Islet of Langerhans (tissue), 1 donor: ENCODE measurements around the gene SHROOM3.

Source experiments
- FAIRE-seq: peaks from one replicate; lab custom pipeline; 2011; peaks lifted over from hg19 to GRCh38; lab: Jason Lieb, UNC

SHROOM3 gene

GRCh38 chr4:76494871-76495590 lies 60.0 kb downstream of the SHROOM3 start:
- no peak for FAIRE-seq

GRCh38 chr4:76498550-76498949 lies 63.5 kb downstream of the SHROOM3 start:
- FAIRE-seq, result peak; percentile 68

GRCh38 chr4:76499461-76499860 lies 64.4 kb downstream of the SHROOM3 start:
- no peak for FAIRE-seq

- FAIRE-seq, result no peak
Observed at GRCh38 chr4:76502886-76503285, 67.9 kb downstream of the SHROOM3 start.

- peak; percentile 98 for FAIRE-seq
Observed at GRCh38 chr4:76504613-76505465, 69.8 kb downstream of the SHROOM3 start.

GRCh38 chr4:76511947-76512346 lies 76.9 kb downstream of the SHROOM3 start:
- FAIRE-seq, result no peak

GRCh38 chr4:76513482-76513881 lies 78.5 kb downstream of the SHROOM3 start:
- FAIRE-seq, result no peak

- FAIRE-seq, result no peak
Observed at GRCh38 chr4:76514087-76514486, 79.1 kb downstream of the SHROOM3 start.

- FAIRE-seq, result no peak
Observed at GRCh38 chr4:76515975-76516843, 81.2 kb downstream of the SHROOM3 start.

GRCh38 chr4:76518241-76518640 lies 83.2 kb downstream of the SHROOM3 start:
- no peak for FAIRE-seq

GRCh38 chr4:76523593-76523992 lies 88.6 kb downstream of the SHROOM3 start:
- FAIRE-seq, result no peak

GRCh38 chr4:76525751-76526150 lies 90.7 kb downstream of the SHROOM3 start:
- no peak for FAIRE-seq

- no peak for FAIRE-seq
Observed at GRCh38 chr4:76526585-76526990, 91.6 kb downstream of the SHROOM3 start.

- FAIRE-seq, result no peak
Observed at GRCh38 chr4:76527666-76528065, 92.6 kb downstream of the SHROOM3 start.

- FAIRE-seq, result no peak
Observed at GRCh38 chr4:76531597-76531996, 96.6 kb downstream of the SHROOM3 start.

- FAIRE-seq, result no peak
Observed at GRCh38 chr4:76532805-76533204, 97.8 kb downstream of the SHROOM3 start.

GRCh38 chr4:76533314-76533713 lies 98.3 kb downstream of the SHROOM3 start:
- no peak for FAIRE-seq

GRCh38 chr4:76535603-76536372 lies 100.8 kb downstream of the SHROOM3 start:
- no peak for FAIRE-seq

- FAIRE-seq, result no peak
Observed at GRCh38 chr4:76536373-76536689, 101.3 kb downstream of the SHROOM3 start.

GRCh38 chr4:76538296-76538695 lies 103.3 kb downstream of the SHROOM3 start:
- FAIRE-seq, result no peak

- no peak for FAIRE-seq
Observed at GRCh38 chr4:76539979-76540378, 105.0 kb downstream of the SHROOM3 start.

GRCh38 chr4:76540486-76540885 lies 105.5 kb downstream of the SHROOM3 start:
- FAIRE-seq, result no peak
